Fibroblast of villous mesenchyme (primary cell): ENCODE data around the gene ATP13A4. TPM values are rescaled to one million over a fixed set of nuclear protein-coding genes. Genes with fewer than 3 reads are reported as not detected.

ENCODE experiments used
- DNase-seq: peaks from one replicate; pipeline ENCODE4 v3.0.0-alpha.2; 2010; ENCODE audit warnings: low read depth
- H3K4me3 ChIP-seq: 2 replicates; pipeline ENCODE4 v1.5.1; 2011; ENCODE audit warnings: low read depth, mild to moderate bottlenecking, low read length
- total RNA-seq: library from RNA; depleted of rRNA; stranded (reverse); fragments of >200 nt; gene quantifications from 2 replicates; pipeline ENCODE4 v1.2.3, GENCODE V29; 2012
- TF ChIP-seq, protein P1 (sequence below): IDR thresholded peaks from 2 replicates; pipeline ENCODE4 v1.5.1; 2012; ENCODE audit warnings: low read depth, mild to moderate bottlenecking, low read length; ENCODE audit not compliant: insufficient read depth

Gene ATP13A4
- total RNA-seq, 1 donor, result not detected

DNA sequence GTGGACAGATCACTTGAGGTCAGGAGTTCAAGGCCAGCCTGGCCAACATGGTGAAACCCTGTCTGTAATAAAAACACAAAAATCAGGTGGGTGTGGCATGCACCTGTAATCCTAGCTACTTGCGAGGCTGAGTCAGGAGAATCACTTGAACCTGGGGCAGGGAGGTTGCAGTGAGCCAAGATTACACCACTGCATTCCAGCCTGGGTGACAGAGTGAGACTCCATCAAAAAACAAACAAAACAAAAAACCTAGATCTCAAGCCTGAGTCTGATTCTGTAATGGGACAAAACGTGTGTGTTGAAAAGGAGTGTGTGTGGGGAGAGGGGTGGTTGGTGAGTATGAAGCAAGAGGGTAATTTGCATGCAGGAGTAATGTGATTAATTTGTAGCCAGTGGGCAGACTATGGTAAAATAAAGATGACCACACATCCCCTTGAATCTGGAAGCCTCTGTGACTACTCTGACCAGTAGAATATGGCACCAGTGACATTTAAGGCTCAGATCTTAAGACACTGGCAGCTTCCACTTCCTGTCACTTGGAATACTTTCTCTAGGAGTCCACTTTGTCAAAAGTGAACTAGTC, 19.9 kb upstream of the ATP13A4 start:
- no peak overlapping the region for H3K4me3 ChIP-seq
- TF ChIP-seq, protein P1, sequence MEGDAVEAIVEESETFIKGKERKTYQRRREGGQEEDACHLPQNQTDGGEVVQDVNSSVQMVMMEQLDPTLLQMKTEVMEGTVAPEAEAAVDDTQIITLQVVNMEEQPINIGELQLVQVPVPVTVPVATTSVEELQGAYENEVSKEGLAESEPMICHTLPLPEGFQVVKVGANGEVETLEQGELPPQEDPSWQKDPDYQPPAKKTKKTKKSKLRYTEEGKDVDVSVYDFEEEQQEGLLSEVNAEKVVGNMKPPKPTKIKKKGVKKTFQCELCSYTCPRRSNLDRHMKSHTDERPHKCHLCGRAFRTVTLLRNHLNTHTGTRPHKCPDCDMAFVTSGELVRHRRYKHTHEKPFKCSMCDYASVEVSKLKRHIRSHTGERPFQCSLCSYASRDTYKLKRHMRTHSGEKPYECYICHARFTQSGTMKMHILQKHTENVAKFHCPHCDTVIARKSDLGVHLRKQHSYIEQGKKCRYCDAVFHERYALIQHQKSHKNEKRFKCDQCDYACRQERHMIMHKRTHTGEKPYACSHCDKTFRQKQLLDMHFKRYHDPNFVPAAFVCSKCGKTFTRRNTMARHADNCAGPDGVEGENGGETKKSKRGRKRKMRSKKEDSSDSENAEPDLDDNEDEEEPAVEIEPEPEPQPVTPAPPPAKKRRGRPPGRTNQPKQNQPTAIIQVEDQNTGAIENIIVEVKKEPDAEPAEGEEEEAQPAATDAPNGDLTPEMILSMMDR, result no peak
- DNase-seq, result no peak

DNA sequence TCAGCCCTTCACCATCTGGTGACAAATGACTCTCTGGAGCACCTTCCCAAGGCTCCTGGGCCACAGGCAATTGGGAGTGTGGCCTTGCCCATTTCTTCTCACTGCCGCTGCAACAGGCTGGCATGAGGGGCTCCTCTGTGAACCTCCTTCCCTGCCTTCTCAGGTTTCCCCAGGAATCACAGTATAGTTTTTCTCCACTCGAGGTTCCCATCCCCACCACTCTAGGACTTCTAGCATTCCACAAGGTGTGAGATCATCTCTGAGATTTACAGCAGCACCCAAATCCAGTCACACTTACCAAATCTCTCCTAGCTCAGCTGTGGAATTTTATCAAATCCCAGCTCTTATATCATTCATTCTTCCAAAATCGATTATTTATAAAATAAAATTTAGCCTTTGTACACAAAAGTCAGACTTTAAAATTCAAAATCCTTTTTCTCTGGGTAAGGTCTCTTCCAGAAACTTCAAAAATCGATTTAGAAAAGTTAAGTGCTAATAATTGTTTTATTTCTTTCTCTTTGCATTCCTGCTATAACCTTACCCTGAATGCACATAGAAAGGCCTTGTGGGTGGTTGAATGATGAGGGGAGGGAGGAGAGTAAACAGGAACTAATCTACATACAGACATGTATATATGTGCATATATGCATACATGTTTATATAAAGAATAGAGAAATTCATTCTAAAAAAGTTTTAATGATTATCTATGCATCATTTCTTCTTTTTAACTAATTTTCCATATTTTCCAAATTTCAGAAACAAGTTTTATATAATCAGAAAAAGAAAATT, 18.9 kb upstream of the ATP13A4 start:
- no peak for DNase-seq
- TF ChIP-seq, protein P1, result no peak

DNA sequence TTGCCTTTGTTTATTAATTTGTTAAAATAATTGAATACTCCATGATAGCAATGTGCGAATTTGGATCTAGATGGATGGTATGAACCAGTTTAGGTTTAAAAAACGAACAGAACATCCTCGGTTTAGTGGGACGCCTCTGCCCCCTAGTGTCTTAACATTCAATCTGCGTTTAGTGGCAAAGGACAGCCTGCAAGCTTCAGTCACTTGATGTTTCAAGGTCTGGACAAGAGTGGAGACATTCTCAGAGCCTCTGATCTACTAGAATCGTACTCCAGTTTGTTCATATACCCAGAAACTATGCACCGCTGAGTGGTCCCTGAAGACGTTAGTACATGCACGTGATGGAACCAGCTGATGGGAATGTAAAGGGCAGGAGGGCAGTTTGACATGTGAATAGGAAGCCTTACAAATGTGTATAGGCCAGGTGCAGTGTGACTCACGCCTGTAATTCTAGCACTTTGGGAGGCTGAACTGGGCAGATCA, 17.8 kb upstream of the ATP13A4 start:
- TF ChIP-seq, protein P1, result peak; percentile 80
- H3K4me3 ChIP-seq, result no peak overlapping the region

More for the DNA sequence above, 18.9 kb upstream of the ATP13A4 start:
- H3K4me3 ChIP-seq, result no peak overlapping the region

DNA sequence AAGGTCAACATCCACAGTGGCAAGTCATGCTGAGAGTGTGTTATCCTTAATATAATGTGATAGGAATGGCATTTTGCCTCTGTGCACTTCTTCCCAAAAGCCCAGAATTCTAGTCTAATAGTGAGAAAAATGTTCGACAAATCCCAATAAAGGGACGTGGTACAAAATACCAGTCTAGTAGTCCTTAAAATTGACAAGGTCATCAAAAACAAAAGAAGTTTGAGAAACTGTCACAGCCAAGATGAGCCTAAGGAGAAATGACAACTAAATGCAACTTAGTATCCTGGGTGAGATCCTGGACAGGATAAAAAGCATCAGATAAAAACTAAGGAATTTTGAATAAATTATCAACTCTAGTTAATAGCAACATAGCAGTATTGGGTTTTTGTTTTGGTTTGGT, 14.4 kb upstream of the ATP13A4 start:
- no peak overlapping the region for H3K4me3 ChIP-seq
- DNase-seq, result no peak
- TF ChIP-seq, protein P1, result no peak

More for the DNA sequence above, 17.8 kb upstream of the ATP13A4 start:
- DNase-seq, result peak; percentile 66

DNA sequence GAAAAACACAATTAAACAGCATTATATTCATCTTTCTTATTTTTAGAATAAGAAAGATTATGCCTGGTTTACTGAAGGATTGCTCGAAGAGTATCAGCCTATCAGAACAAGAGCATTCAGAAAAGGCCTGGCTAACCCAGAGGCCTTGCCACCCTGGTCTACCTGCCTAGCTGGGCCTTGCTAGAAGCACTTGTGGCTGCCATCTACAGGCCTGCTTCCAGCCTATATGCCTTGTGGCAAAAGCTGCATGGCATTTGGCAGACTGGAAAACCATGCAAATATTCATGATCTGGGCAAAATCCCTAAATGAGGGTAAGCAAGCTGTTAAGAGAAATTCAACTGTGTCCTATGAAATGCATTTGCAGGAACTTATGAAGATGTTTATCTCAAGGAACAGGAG, 9.3 kb upstream of the ATP13A4 start:
- no peak overlapping the region for H3K4me3 ChIP-seq
- TF ChIP-seq, protein P1, result no peak
- no peak for DNase-seq

DNA sequence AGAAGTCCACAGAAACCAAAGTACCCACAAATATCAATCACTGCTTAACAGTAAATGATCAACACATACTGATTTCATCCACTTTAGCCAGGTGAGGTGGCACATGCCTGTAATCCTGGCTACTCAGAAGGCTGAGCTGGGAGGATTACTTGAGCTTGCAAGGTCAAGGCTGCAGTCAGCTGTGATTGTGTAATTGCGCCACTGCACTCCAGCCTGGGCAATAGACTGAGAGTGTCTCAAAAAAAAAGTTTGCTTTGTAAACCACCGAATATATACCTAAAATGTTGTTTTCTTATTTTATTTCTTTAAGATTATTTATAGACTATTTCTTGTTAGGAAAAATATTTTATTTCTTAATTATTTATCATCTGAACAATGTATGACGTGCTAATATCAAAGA, 8.7 kb upstream of the ATP13A4 start:
- TF ChIP-seq, protein P1, result no peak
- H3K4me3 ChIP-seq, result no peak overlapping the region
- peak; percentile 6 for DNase-seq
